Parietal lobe (tissue), 2 donors: ENCODE results near the gene KDM3B. TPM values are rescaled to one million over a fixed set of nuclear protein-coding genes. Genes with fewer than 3 reads are reported as not detected.

Experiments
- small RNA-seq: library from RNA; depleted of rRNA; stranded (forward); fragments of <200 nt; gene quantifications from one replicate; pipeline ENCODE3, GENCODE V24; 2014; ENCODE audit warnings: low replicate concordance
- total RNA-seq: library from RNA; depleted of rRNA; stranded (reverse); fragments of >200 nt; gene quantifications from one replicate; pipeline ENCODE4 v1.2.3, GENCODE V29; 2014

The KDM3B gene
- total RNA-seq = 105 TPM

GRCh38 chr5:138352071-138352721 is at the start of gene KDM3B:
KDM3B (plus strand) TSS chr5:138352685; CDS start chr5:138352796, 111 bp downstream.

GRCh38 chr5:138331449-138332368 is 20.8 kb upstream of the KDM3B start, which contains the start of gene CDC25C:
CDC25C (minus strand) TSS chr5:138331804; CDS start chr5:138331180, 624 bp downstream.

GRCh38 chr5:138337685-138338410 is 14.6 kb upstream of the KDM3B start, which contains the start of gene FAM53C:
FAM53C (plus strand) TSS chr5:138338266; CDS start chr5:138341336, 3,070 bp downstream.

GRCh38 chr5:138438724-138439476 is 86.4 kb downstream of the KDM3B start, which contains the start of gene REEP2:
REEP2 (plus strand) TSS chr5:138439057; CDS start chr5:138439209, 152 bp downstream.

GRCh38 chr5:138465261-138466124 is 113.0 kb downstream of the KDM3B start, which contains the start of gene EGR1:
EGR1 (plus strand) TSS chr5:138465479; CDS start chr5:138465762, 283 bp downstream.

Small RNA genes lying within 50 kb of the gene (small RNA-seq; reads per million reads assigned to genes)
- gene AC113403.1 = not detected

Other genes starting within 250 kb of the KDM3B start
- 8.8 TPM for gene NME5, start 213.3 kb upstream of the KDM3B start, total RNA-seq
- gene BRD8, start 174.1 kb upstream of the KDM3B start, total RNA-seq = 95.8 TPM
- gene KIF20A, start 173.6 kb upstream of the KDM3B start, total RNA-seq = 6.3 TPM
- gene CDC23, start 139.4 kb upstream of the KDM3B start, total RNA-seq = 36.3 TPM
- not detected for gene GFRA3, start 78.1 kb upstream of the KDM3B start, total RNA-seq
- 2.2 TPM for gene CDC25C, start 20.9 kb upstream of the KDM3B start, total RNA-seq
- 25.7 TPM for gene FAM53C, start 14.4 kb upstream of the KDM3B start, total RNA-seq
- 88.3 TPM for gene REEP2, start 86.4 kb downstream of the KDM3B start, total RNA-seq
- 0.94 TPM for gene EGR1, start 112.8 kb downstream of the KDM3B start, total RNA-seq
- 60.4 TPM for gene ETF1, start 190.6 kb downstream of the KDM3B start, total RNA-seq
- 184 TPM for gene HSPA9, start 222.7 kb downstream of the KDM3B start, total RNA-seq